K562 (cell line): ENCODE results near the gene MTG1. TPM values are rescaled to one million over a fixed set of nuclear protein-coding genes. Genes with fewer than 3 reads are reported as not detected.

Source experiments
- C11orf30 ChIP-seq: fragments of 450-650 bp; IDR thresholded peaks from 2 replicates; pipeline ENCODE4 v1.6.1; 2016; ENCODE audit warnings: low read depth, mild to moderate bottlenecking
- E2F3 ChIP-seq: fragments of 250-450 bp; sonication (Bioruptor Pico); IDR thresholded peaks from 2 replicates; pipeline ENCODE4 v1.4.0; 2020; ENCODE audit warnings: mild to moderate bottlenecking
- GATAD2B ChIP-seq: fragments of 450-650 bp; IDR thresholded peaks from 2 replicates; pipeline ENCODE4 v1.6.1; 2017; ENCODE audit warnings: mild to moderate bottlenecking, borderline replicate concordance
- HMGN3 ChIP-seq: IDR thresholded peaks from 2 replicates; pipeline ENCODE4 v1.6.1; 2011; ENCODE audit warnings: borderline replicate concordance, low read depth, mild to moderate bottlenecking, mixed read lengths, low read length; ENCODE audit not compliant: insufficient read length; ENCODE audit errors: extremely low read depth
- HNRNPK ChIP-seq: fragments of 200-400 bp; formaldehyde crosslinking; IDR thresholded peaks from one replicate; pipeline ENCODE4 v1.6.1; 2018; ENCODE audit warnings: mild to moderate bottlenecking, low read depth, low read length; ENCODE audit not compliant: poor library complexity, severe bottlenecking
- IRF1 ChIP-seq: sonication (generic); formaldehyde crosslinking; IDR thresholded peaks from 2 replicates; pipeline ENCODE4 v1.8.0; 2022; ENCODE audit warnings: missing genetic modification reagents, mild to moderate bottlenecking, borderline replicate concordance
- KAT8 ChIP-seq: fragments of 450-650 bp; IDR thresholded peaks from 2 replicates; pipeline ENCODE4 v1.6.1; 2016; ENCODE audit warnings: low read depth, mild to moderate bottlenecking
- MAFG ChIP-seq: fragments of 450-650 bp; conservative IDR thresholded peaks from 2 replicates; pipeline ENCODE4 v1.6.1; 2016; ENCODE audit warnings: missing genetic modification characterization, missing compliant biosample characterization
- MCM5 ChIP-seq: fragments of 450-650 bp; IDR thresholded peaks from 2 replicates; pipeline ENCODE4 v1.6.1; 2016; ENCODE audit warnings: low read depth
- NFIX ChIP-seq: fragments of 250-450 bp; sonication (Bioruptor Pico); IDR thresholded peaks from 2 replicates; pipeline ENCODE4 v1.4.0; 2020; ENCODE audit warnings: low read depth, mild to moderate bottlenecking, moderate library complexity
- POLR2B ChIP-seq: fragments of 450-650 bp; IDR thresholded peaks from 2 replicates; pipeline ENCODE4 v1.6.1; 2018; ENCODE audit warnings: low read depth; ENCODE audit not compliant: partially characterized antibody
- POLR3G ChIP-seq: IDR thresholded peaks from 2 replicates; pipeline ENCODE4 v1.6.1; 2011; ENCODE audit not compliant: insufficient read length, insufficient replicate concordance; ENCODE audit errors: extremely low read depth
- RBM25 ChIP-seq: fragments of 200-400 bp; formaldehyde crosslinking; IDR thresholded peaks from 2 replicates; pipeline ENCODE4 v1.6.1; 2018; ENCODE audit warnings: low read length, low read depth, moderate library complexity; ENCODE audit not compliant: severe bottlenecking
- RNF2 ChIP-seq: sonication (generic); IDR thresholded peaks from 2 replicates; pipeline ENCODE4 v1.6.1; 2016
- SETDB1 ChIP-seq: IDR thresholded peaks from one replicate; pipeline ENCODE4 v1.6.1; 2012; ENCODE audit warnings: low read length, control low read depth, inconsistent platforms
- SMARCA4 ChIP-seq: fragments of 450-650 bp; IDR thresholded peaks from 2 replicates; pipeline ENCODE4 v1.6.1; 2016
- TBP ChIP-seq: optimal IDR thresholded peaks from 2 replicates; pipeline ENCODE3; 2011; ENCODE audit warnings: low read depth, low read length, improper control_type of control experiment
- TEAD2 ChIP-seq: fragments of 450-650 bp; IDR thresholded peaks from 2 replicates; pipeline ENCODE4 v1.6.1; 2016; ENCODE audit warnings: missing genetic modification characterization, control low read depth, missing compliant biosample characterization
- ZEB2 ChIP-seq: fragments of 450-650 bp; IDR thresholded peaks from 2 replicates; pipeline ENCODE4 v1.6.1; 2016
- ZNF121 ChIP-seq: sonication (generic); formaldehyde crosslinking; conservative IDR thresholded peaks from 2 replicates; pipeline ENCODE4 v1.8.0; 2022; ENCODE audit warnings: missing genetic modification reagents
- ZNF197 ChIP-seq: fragments of 200-800 bp; sonication (Bioruptor generic); IDR thresholded peaks from 2 replicates; pipeline ENCODE4 v1.6.1; 2016; ENCODE audit warnings: low read depth, missing genetic modification characterization, missing compliant biosample characterization
- ZNF263 ChIP-seq: sonication (generic); formaldehyde crosslinking; IDR thresholded peaks from 2 replicates; pipeline ENCODE4 v1.8.0; 2022; ENCODE audit warnings: mild to moderate bottlenecking, missing genetic modification reagents, borderline replicate concordance
- ZNF280B ChIP-seq: fragments of 250-450 bp; sonication (Bioruptor Pico); IDR thresholded peaks from 2 replicates; pipeline ENCODE4 v1.5.1; 2021; ENCODE audit warnings: mild to moderate bottlenecking
- ZNF395 ChIP-seq: fragments of 200-800 bp; sonication (Bioruptor generic); IDR thresholded peaks from 2 replicates; pipeline ENCODE4 v1.6.1; 2017; ENCODE audit warnings: missing genetic modification characterization, missing compliant biosample characterization
- ZNF586 ChIP-seq: fragments of 450-650 bp; formaldehyde crosslinking; conservative IDR thresholded peaks from 2 replicates; pipeline ENCODE4 v1.4.0; 2020; ENCODE audit warnings: mild to moderate bottlenecking, moderate library complexity
- ZNF589 ChIP-seq: fragments of 200-800 bp; sonication (Bioruptor generic); IDR thresholded peaks from 2 replicates; pipeline ENCODE4 v1.6.1; 2016; ENCODE audit warnings: low read depth, missing genetic modification characterization, missing compliant biosample characterization
- ZNF76 ChIP-seq: fragments of 250-450 bp; sonication (Bioruptor Pico); IDR thresholded peaks from 2 replicates; pipeline ENCODE4 v1.4.0; 2020; ENCODE audit warnings: mild to moderate bottlenecking, moderate library complexity, borderline replicate concordance
- ZNF830 ChIP-seq: fragments of 250-450 bp; sonication (Bioruptor Pico); IDR thresholded peaks from 2 replicates; pipeline ENCODE4 v1.5.0; 2021; ENCODE audit warnings: mild to moderate bottlenecking
- polyA plus RNA-seq, 8 experiments: library from polyadenylated mRNA; depleted of rRNA in 4 of 8; stranded (reverse) in 5 of 8; unstranded in 3 of 8; fragments of >200 nt; fragmentation: Nextera tagmentation in 2 of 8; fragmentation: Illumina TruSeq in 1 of 8; extraction: Ambion mirVana in 2 of 8; extraction: Trizol in 1 of 8; gene quantifications; 2 replicates each; pipeline versions ENCODE4 v1.2.1 to v1.2.3, GENCODE V29; 2011 to 2014; ENCODE audit warnings: inconsistent platforms in 1 of 8, missing spikeins in 1 of 8
- total RNA-seq, 7 experiments: library from RNA; depleted of rRNA in 6 of 7; stranded (reverse); fragments of >200 nt in 6 of 7; fragmentation: Illumina TruSeq in 2 of 7; extraction: Trizol in 2 of 7; gene quantifications; 2 replicates each; pipeline versions ENCODE4 v1.2.1 to v1.2.3, GENCODE V29; 2011 to 2021; ENCODE audit warnings: low replicate concordance in 1 of 7

The MTG1 gene
- total and polyA plus RNA-seq, 9 of the 15 experiments (the other 6 are each of a cell fraction or from before 2014, with no cell fraction given): 2.8 to 28.2 (median 15.4) TPM

- TF ChIP-seq IRF1 (CRISPR knock-in tag) (no peak), ZNF197 (CRISPR knock-in tag) (no peak), ZNF280B (CRISPR knock-in tag) (no peak), RNF2 (no peak), TEAD2 (tag) (no peak), MAFG (no peak), ZNF121 (CRISPR knock-in tag) (no peak), TBP (no peak), ZNF76 (CRISPR knock-in tag) (no peak), POLR2B (peak; percentile 47), ZNF395 (CRISPR knock-in tag) (no peak), MCM5 (no peak), POLR3G (no peak), C11orf30 (no peak), E2F3 (CRISPR knock-in tag) (no peak), ZNF586 (no peak), RBM25 (no peak), SETDB1 (no peak), GATAD2B (no peak), ZNF830 (no peak), KAT8 (no peak), ZNF263 (CRISPR knock-in tag) (0 out of 2 replicates have a peak, but pooled peaks have one; percentile 33), HNRNPK (no peak), ZNF589 (CRISPR knock-in tag) (no peak), NFIX (CRISPR knock-in tag) (no peak), ZEB2 (no peak), HMGN3 (no peak), SMARCA4 (no peak)
Measured at GRCh38 chr10:133357285-133358161, 36.4 kb upstream of the MTG1 start, which contains the start of gene FUOM (continued).
